Lower leg skin (tissue), 3 donors: Measurements from ENCODE around the gene SYT9.

Experiments
- POLR2A ChIP-seq, 2 donors: fragments of 450-650 bp; IDR thresholded peaks; one replicate each; pipeline ENCODE4 v1.6.1; 2016 to 2017; ENCODE audit warnings: antibody characterized with exemption in 2 of 2, mild to moderate bottlenecking in 1 of 2, moderate library complexity in 1 of 2
- TF ChIP-seq, protein P1 (sequence below), 3 donors: fragments of 450-650 bp; IDR thresholded peaks; one replicate each; pipeline ENCODE4 v1.5.1; 2016; ENCODE audit warnings: antibody characterized with exemption in 3 of 3, mild to moderate bottlenecking in 3 of 3, moderate library complexity in 2 of 3

DNA sequence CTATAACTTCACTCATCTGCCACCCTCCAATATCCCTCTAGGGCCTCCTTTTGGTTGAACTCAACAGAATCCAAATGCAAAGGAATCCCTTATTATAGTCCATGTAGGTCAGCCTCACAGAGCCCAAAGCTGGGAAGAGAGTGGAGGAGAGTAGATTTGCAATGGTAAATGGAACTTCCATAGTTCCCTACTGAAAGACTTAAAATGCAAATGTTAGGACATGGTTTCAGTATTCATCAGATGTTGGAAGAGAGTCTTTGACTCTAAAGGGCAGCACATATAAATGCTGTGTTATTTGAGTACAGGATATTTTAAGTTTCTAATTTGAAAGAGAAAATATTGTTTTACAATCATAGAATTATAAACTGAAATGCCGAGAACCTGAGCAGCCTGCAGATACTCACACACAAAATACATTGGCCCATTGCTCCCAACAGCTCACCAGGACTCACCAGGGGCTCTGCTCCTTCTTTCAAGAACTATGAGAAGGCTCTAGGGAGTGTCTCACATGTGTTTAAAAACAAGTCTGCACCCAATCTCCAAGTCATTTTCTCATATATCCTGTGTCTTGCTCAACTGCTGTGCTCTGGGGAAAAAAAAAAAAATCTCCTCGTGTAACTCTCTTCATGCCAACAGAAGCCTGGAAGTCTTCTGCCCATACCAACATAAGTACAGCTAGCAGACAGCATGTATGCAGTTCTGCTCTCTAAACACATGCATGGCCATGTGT lies 39.6 kb downstream of the SYT9 start:
- TF ChIP-seq, protein P1, sequence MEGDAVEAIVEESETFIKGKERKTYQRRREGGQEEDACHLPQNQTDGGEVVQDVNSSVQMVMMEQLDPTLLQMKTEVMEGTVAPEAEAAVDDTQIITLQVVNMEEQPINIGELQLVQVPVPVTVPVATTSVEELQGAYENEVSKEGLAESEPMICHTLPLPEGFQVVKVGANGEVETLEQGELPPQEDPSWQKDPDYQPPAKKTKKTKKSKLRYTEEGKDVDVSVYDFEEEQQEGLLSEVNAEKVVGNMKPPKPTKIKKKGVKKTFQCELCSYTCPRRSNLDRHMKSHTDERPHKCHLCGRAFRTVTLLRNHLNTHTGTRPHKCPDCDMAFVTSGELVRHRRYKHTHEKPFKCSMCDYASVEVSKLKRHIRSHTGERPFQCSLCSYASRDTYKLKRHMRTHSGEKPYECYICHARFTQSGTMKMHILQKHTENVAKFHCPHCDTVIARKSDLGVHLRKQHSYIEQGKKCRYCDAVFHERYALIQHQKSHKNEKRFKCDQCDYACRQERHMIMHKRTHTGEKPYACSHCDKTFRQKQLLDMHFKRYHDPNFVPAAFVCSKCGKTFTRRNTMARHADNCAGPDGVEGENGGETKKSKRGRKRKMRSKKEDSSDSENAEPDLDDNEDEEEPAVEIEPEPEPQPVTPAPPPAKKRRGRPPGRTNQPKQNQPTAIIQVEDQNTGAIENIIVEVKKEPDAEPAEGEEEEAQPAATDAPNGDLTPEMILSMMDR (IDR thresholded peaks at IDR 0.05), result no peak
- TF ChIP-seq POLR2A (IDR thresholded peaks at IDR 0.05), result no peak
